Measurements from ENCODE around the gene TECPR2. TPM values are rescaled to one million over a fixed set of nuclear protein-coding genes. Genes with fewer than 3 reads are reported as not detected.

The TECPR2 gene
- total RNA-seq, 3 donors from 2014 or later, result 19.8 to 25.2 (median 19.9) TPM

DNA sequence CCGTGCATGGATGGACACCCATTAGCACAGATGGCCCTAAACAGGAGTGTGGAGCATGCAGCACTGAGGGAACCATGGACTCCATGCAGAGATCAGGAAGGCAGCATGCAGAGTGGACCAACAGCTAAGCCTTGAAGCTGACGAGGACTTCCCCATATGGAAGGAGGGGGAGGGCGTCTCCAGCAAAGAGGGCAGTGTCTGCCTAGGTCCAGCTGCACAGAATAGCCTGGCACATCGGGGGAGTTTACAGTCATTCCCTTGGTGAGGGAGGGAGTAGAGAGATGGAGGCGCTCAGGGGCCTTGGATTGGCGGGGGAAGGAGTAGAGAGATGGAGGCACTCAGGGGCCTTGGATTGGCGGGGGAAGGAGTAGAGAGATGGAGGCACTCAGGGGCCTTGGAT is 82.3 kb downstream of the TECPR2 start:
- Histone ChIP-seq H3K9me3 (no peaks in the 10 kb centered on the region), H3K36me3 (peaks cover 4% of the 10 kb centered on the region), H3K27ac (no peak overlapping the region), H3K27me3 (no peaks in the 10 kb centered on the region), H3K4me1 (no peaks in the 10 kb centered on the region), H3K4me3 (no peak overlapping the region)
- TF ChIP-seq POLR2A (IDR thresholded peaks at IDR 0.05) (no peak), POLR2AphosphoS5 (IDR thresholded peaks at IDR 0.05) (no peak)
- TF ChIP-seq, protein P1, sequence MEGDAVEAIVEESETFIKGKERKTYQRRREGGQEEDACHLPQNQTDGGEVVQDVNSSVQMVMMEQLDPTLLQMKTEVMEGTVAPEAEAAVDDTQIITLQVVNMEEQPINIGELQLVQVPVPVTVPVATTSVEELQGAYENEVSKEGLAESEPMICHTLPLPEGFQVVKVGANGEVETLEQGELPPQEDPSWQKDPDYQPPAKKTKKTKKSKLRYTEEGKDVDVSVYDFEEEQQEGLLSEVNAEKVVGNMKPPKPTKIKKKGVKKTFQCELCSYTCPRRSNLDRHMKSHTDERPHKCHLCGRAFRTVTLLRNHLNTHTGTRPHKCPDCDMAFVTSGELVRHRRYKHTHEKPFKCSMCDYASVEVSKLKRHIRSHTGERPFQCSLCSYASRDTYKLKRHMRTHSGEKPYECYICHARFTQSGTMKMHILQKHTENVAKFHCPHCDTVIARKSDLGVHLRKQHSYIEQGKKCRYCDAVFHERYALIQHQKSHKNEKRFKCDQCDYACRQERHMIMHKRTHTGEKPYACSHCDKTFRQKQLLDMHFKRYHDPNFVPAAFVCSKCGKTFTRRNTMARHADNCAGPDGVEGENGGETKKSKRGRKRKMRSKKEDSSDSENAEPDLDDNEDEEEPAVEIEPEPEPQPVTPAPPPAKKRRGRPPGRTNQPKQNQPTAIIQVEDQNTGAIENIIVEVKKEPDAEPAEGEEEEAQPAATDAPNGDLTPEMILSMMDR (IDR thresholded peaks at IDR 0.05), result no peak
- intact Hi-C loops (cut with DNase I; ENCODE audit: low total_unique reads), result no loop called here
- no peak for DNase-seq (ENCODE audit: low spot score in 2 of 2)

DNA sequence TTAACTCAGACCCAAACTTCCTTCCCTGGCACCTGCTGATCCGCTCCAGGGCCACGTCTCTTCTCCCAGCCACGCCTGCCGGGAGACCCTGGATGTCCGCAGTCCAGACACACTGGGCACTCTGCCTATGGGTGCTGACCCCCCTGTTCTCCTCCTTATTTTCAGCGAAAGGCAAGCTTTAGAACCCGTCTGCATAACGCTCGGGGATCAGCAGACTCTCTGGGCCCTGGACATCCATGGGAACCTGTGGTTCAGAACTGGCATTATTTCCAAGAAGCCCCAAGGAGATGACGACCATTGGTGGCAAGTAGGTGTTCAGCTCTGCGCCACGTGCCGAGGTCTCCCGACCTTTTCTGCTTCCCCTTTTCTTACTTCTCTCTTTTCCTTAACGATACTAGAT is 82.9 kb downstream of the TECPR2 start:
- DNase-seq (ENCODE audit: low spot score in 2 of 2), result no peak
- Histone ChIP-seq H3K4me3 (no peak overlapping the region), H3K4me1 (no peaks in the 10 kb centered on the region), H3K27ac (no peak overlapping the region), H3K9me3 (no peaks in the 10 kb centered on the region), H3K27me3 (no peaks in the 10 kb centered on the region), H3K36me3 (peaks cover 4% of the 10 kb centered on the region)
- TF ChIP-seq POLR2AphosphoS5 (IDR thresholded peaks at IDR 0.05), result no peak
- TF ChIP-seq POLR2A (IDR thresholded peaks at IDR 0.05), result no peak
- TF ChIP-seq, protein P1 (IDR thresholded peaks at IDR 0.05), result no peak
- intact Hi-C loops (cut with DNase I; ENCODE audit: low total_unique reads), result no loop called here

DNA sequence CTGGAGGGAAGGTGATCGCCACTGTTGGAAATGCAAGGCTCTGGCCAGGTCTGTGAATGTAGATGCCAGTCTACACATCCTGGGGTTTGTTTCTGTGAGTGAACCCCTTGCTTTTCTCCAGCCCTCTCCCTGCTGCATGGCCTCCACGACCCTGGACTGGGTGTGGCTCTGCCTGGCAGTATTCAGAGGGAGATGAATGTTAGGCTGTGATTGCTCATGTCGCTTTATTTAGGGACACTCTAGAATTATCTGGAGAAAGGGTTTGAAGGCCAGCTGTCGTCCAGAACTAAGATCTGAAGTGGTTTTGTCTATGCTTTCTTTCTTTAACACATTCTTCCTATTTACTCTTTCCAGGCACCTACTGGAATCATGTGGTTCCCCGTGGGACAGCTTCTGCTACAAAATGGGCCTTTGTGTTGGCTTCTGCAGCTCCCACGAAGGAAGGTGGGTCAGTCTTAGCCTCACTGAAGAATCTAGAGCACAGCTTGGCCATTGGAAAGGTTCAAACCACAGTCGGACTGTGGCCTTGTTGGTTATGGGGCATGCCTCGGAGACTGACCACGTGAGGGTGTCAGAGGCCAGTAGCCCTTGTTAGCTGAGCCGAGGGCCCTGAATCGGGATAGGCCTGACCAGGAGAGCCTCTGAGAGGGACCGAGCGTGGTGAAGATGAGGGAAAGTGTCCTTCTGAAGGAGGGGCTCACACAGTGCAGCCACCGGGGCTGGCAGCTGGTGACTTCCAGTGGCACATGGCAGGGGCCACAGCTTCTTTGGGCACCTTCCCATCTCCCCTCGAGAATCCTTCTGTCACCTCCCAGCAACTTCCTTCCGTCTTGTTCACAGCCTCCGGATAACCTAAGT is 87.7 kb downstream of the TECPR2 start:
- Histone ChIP-seq H3K27me3 (no peaks in the 10 kb centered on the region), H3K36me3 (no peaks in the 10 kb centered on the region), H3K4me3 (no peak overlapping the region), H3K27ac (no peak overlapping the region), H3K4me1 (no peaks in the 10 kb centered on the region), H3K9me3 (no peaks in the 10 kb centered on the region)
- intact Hi-C loops (cut with DNase I; ENCODE audit: low total_unique reads), result no loop called here
- no peak for DNase-seq (ENCODE audit: low spot score in 2 of 2)
- TF ChIP-seq, protein P1 (IDR thresholded peaks at IDR 0.05), result no peak
- TF ChIP-seq POLR2AphosphoS5 (IDR thresholded peaks at IDR 0.05) (no peak), POLR2A (IDR thresholded peaks at IDR 0.05) (no peak)

DNA sequence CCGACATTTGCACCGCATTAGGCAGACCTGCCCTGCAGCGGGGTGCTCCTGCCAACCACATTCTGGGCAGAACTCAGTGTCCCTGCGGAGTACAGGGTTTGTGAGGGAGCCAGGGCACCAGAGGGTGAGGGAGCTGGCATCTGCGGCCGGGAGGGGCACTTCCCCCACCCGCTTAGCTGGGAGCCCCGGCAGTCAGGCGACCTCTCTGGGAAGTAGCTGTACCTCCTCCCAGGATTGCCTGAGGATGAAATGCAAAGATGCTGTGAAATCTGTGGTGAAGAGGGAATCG is 88.3 kb downstream of the TECPR2 start:
- H3K36me3 ChIP-seq, result no peaks in the 10 kb centered on the region
- no peak for DNase-seq (ENCODE audit: low spot score in 2 of 2)
- intact Hi-C loops (cut with DNase I; ENCODE audit: low total_unique reads), result no loop called here

DNA sequence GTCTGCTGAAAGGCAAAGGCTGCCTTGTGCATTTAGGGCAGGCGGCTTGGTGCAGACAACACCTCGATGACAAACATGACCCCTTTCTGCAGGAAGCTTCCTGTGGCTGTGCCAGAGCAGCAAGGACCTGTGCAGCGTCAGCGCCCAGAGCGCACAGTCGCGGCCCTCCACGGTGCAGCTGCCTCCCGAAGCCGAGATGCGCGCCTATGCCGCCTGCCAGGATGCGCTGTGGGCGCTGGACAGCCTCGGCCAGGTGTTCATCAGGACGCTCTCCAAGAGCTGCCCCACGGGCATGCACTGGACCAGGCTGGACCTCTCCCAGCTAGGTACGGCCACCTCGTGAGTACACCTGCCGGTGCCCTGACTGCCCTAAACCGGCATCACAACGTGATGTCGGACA is 89.6 kb downstream of the TECPR2 start:
- no peak for DNase-seq (ENCODE audit: low spot score in 2 of 2)
- H3K27me3 ChIP-seq, result no peaks in the 10 kb centered on the region
- no peak overlapping the region for H3K27ac ChIP-seq
- no peaks in the 10 kb centered on the region for H3K36me3 ChIP-seq
- TF ChIP-seq, protein P1 (IDR thresholded peaks at IDR 0.05), result no peak
- TF ChIP-seq POLR2AphosphoS5 (IDR thresholded peaks at IDR 0.05) (no peak), POLR2A (IDR thresholded peaks at IDR 0.05) (no peak)
- H3K4me3 ChIP-seq, result no peak overlapping the region
- intact Hi-C loops (cut with DNase I; ENCODE audit: low total_unique reads), result no loop called here
- no peaks in the 10 kb centered on the region for H3K4me1 ChIP-seq
- H3K9me3 ChIP-seq, result no peaks in the 10 kb centered on the region

More for the DNA sequence above, 88.3 kb downstream of the TECPR2 start:
- H3K27ac ChIP-seq, result no peak overlapping the region
- TF ChIP-seq POLR2AphosphoS5 (IDR thresholded peaks at IDR 0.05), result no peak
- TF ChIP-seq, protein P1 (IDR thresholded peaks at IDR 0.05), result no peak
- TF ChIP-seq POLR2A (IDR thresholded peaks at IDR 0.05), result no peak
- no peak overlapping the region for H3K4me3 ChIP-seq
- H3K4me1 ChIP-seq, result no peaks in the 10 kb centered on the region
- no peaks in the 10 kb centered on the region for H3K27me3 ChIP-seq
- H3K9me3 ChIP-seq, result no peaks in the 10 kb centered on the region

Data from breast epithelium (tissue), 4 donors.